SK-N-MC (cell line): ENCODE results near the gene ARHGAP35.
A peak's percentile ranks its signal among the peaks of the same experiment; 100 is the strongest.
"Not testable (repeated sequence)": the region's sequence is repeated elsewhere in the genome, so short reads cannot be mapped to it uniquely, and the experiment has no call there.

Experiments
- DNase-seq: peaks from one replicate; pipeline ENCODE4 v3.0.0-alpha.2; 2011; ENCODE audit warnings: low read depth, low spot score
- H3K27ac ChIP-seq: fragments of 200-600 bp; sonication (generic); 2 replicates; pipeline ENCODE4 v1.5.1; 2016; ENCODE audit warnings: mixed run types
- H3K36me3 ChIP-seq: fragments of 200-600 bp; sonication (generic); 2 replicates; pipeline ENCODE4 v1.6.1; 2017; ENCODE audit warnings: antibody characterized with exemption, low read length, mixed read lengths; ENCODE audit not compliant: insufficient read depth
- H3K4me3 ChIP-seq: fragments of 200-600 bp; sonication (generic); 2 replicates; pipeline ENCODE4 v1.5.1; 2016
- H3K9ac ChIP-seq: fragments of 200-600 bp; sonication (generic); 2 replicates; pipeline ENCODE4 v1.8.0; 2017; ENCODE audit warnings: mixed run types, mixed read lengths; ENCODE audit not compliant: insufficient read length
- H3K9me3 ChIP-seq: fragments of 200-600 bp; sonication (generic); 2 replicates; pipeline ENCODE4 v1.6.1; 2017; ENCODE audit warnings: low read depth, mild to moderate bottlenecking, antibody characterized with exemption, low read length, moderate library complexity, mixed read lengths
- EZH2 ChIP-seq: fragments of 200-600 bp; sonication (generic); IDR thresholded peaks from one replicate; pipeline ENCODE4 v1.6.1; 2017; ENCODE audit warnings: antibody characterized with exemption
- FOXP2 ChIP-seq: optimal IDR thresholded peaks from 2 replicates; pipeline ENCODE3; 2011; ENCODE audit warnings: mild to moderate bottlenecking, moderate library complexity; ENCODE audit not compliant: insufficient read depth; ENCODE audit errors: extremely low read length, control extremely low read depth
- POLR2AphosphoS5 ChIP-seq: IDR thresholded peaks from 2 replicates; pipeline ENCODE4 v1.6.1; 2012; ENCODE audit warnings: mild to moderate bottlenecking, low read depth, low read length, borderline replicate concordance

The ARHGAP35 gene

GRCh38 chr19:46860846-46861690, at the start of gene ARHGAP35:
Gene ARHGAP35, plus strand, starts transcription at chr19:46860997. Its CDS starts 57,679 bp downstream, at chr19:46918676.
- Histone ChIP-seq H3K9ac (peak within 1 kb of the TSS; percentile 91), H3K36me3 (peaks cover 6% of the 10 kb centered on the region), H3K27ac (peak within 1 kb of the TSS; percentile 98), H3K4me3 (peak within 1 kb of the TSS; percentile 83), H3K9me3 (no peaks in the 10 kb centered on the region)
- DNase-seq = no peak
- TF ChIP-seq EZH2 (no peak), POLR2AphosphoS5 (no peak), FOXP2 (no peak)

- Histone ChIP-seq H3K4me3 (no peak overlapping the region), H3K9me3 (no peaks in the 10 kb centered on the region), H3K27ac (no peak overlapping the region), H3K9ac (peak overlapping the region; percentile 16), H3K36me3 (no peaks in the 10 kb centered on the region)
- DNase-seq = no peak
- TF ChIP-seq POLR2AphosphoS5 (no peak), EZH2 (no peak), FOXP2 (no peak)
These were observed 47.6 kb upstream of the ARHGAP35 start for GRCh38 chr19:46812977-46813838.

- no peak overlapping the region for H3K4me3 ChIP-seq
- TF ChIP-seq POLR2AphosphoS5 (no peak), EZH2 (no peak), FOXP2 (no peak)
- no peak for DNase-seq
- no peak overlapping the region for H3K9ac ChIP-seq
- no peaks in the 10 kb centered on the region for H3K36me3 ChIP-seq
- no peaks in the 10 kb centered on the region for H3K9me3 ChIP-seq
- H3K27ac ChIP-seq = no peak overlapping the region
These were observed 46.9 kb upstream of the ARHGAP35 start for GRCh38 chr19:46813839-46814358.

GRCh38 chr19:46815833-46816627, 44.8 kb upstream of the ARHGAP35 start:
- Histone ChIP-seq H3K9ac (no peak overlapping the region), H3K36me3 (no peaks in the 10 kb centered on the region), H3K4me3 (no peak overlapping the region), H3K9me3 (no peaks in the 10 kb centered on the region), H3K27ac (no peak overlapping the region)
- TF ChIP-seq EZH2 (no peak), POLR2AphosphoS5 (no peak), FOXP2 (no peak)
- DNase-seq = no peak

- Histone ChIP-seq H3K4me3 (no peak overlapping the region), H3K27ac (no peak overlapping the region), H3K9ac (no peak overlapping the region), H3K36me3 (no peaks in the 10 kb centered on the region), H3K9me3 (no peaks in the 10 kb centered on the region)
- TF ChIP-seq FOXP2 (no peak), POLR2AphosphoS5 (no peak), EZH2 (no peak)
- DNase-seq = no peak
These were observed 42.0 kb upstream of the ARHGAP35 start for GRCh38 chr19:46818812-46819211.

GRCh38 chr19:46821512-46822409, 39.0 kb upstream of the ARHGAP35 start:
- Histone ChIP-seq H3K4me3 (no peak overlapping the region), H3K9me3 (no peaks in the 10 kb centered on the region), H3K9ac (no peak overlapping the region), H3K36me3 (no peaks in the 10 kb centered on the region), H3K27ac (no peak overlapping the region)
- no peak for TF ChIP-seq POLR2AphosphoS5
- TF ChIP-seq EZH2 = no peak
- no peak for TF ChIP-seq FOXP2
- DNase-seq = no peak

- DNase-seq, H3K9ac ChIP-seq, H3K27ac ChIP-seq, H3K36me3 ChIP-seq, H3K4me3 ChIP-seq, H3K9me3 ChIP-seq: not testable (repeated sequence)
These were observed 38.4 kb upstream of the ARHGAP35 start for GRCh38 chr19:46822410-46822787.
